Measurements from ENCODE around the gene MACROD2.
A peak's percentile ranks its signal among the peaks of the same experiment; 100 is the strongest.

The MACROD2 gene

GRCh38 chr20:14947946-14948345 is 952.6 kb downstream of the MACROD2 start:
- no peak for DNase-seq (ENCODE audit: extremely low read depth, insufficient read length)
- H3K36me3 ChIP-seq (ENCODE audit: control insufficient read depth, insufficient read depth, low read length) = no peaks in the 10 kb centered on the region
- no peaks in the 10 kb centered on the region for H3K27me3 ChIP-seq (replicated peaks; ENCODE audit: control insufficient read depth, insufficient read depth, low read length)
- H3K4me3 ChIP-seq (replicated peaks; ENCODE audit: low read depth, low read length) = no peak overlapping the region
- no peak for TF ChIP-seq CTCF (IDR thresholded peaks at IDR 0.05; ENCODE audit: insufficient read depth, low read length, poor library complexity, severe bottlenecking)

GRCh38 chr20:14948416-14948815 is 953.1 kb downstream of the MACROD2 start:
- no peaks in the 10 kb centered on the region for H3K27me3 ChIP-seq (replicated peaks; ENCODE audit: control insufficient read depth, insufficient read depth, low read length)
- no peak for DNase-seq (ENCODE audit: extremely low read depth, insufficient read length)
- H3K36me3 ChIP-seq (ENCODE audit: control insufficient read depth, insufficient read depth, low read length) = no peaks in the 10 kb centered on the region
- no peak overlapping the region for H3K4me3 ChIP-seq (replicated peaks; ENCODE audit: low read depth, low read length)
- peak; percentile 36 for TF ChIP-seq CTCF (IDR thresholded peaks at IDR 0.05; ENCODE audit: insufficient read depth, low read length, poor library complexity, severe bottlenecking)

- no peak overlapping the region for H3K4me3 ChIP-seq (replicated peaks; ENCODE audit: low read depth, low read length)
- DNase-seq (ENCODE audit: extremely low read depth, insufficient read length) = no peak
- no peak for TF ChIP-seq CTCF (IDR thresholded peaks at IDR 0.05; ENCODE audit: insufficient read depth, low read length, poor library complexity, severe bottlenecking)
- H3K27me3 ChIP-seq (replicated peaks; ENCODE audit: control insufficient read depth, insufficient read depth, low read length) = no peaks in the 10 kb centered on the region
- H3K36me3 ChIP-seq (ENCODE audit: control insufficient read depth, insufficient read depth, low read length) = no peaks in the 10 kb centered on the region
These were observed 955.3 kb downstream of the MACROD2 start for GRCh38 chr20:14950633-14951032.

- DNase-seq (ENCODE audit: extremely low read depth, insufficient read length) = peak; percentile 10
- Histone ChIP-seq H3K27me3 (replicated peaks; ENCODE audit: control insufficient read depth, insufficient read depth, low read length) (no peaks in the 10 kb centered on the region), H3K4me3 (replicated peaks; ENCODE audit: low read depth, low read length) (no peak overlapping the region), H3K36me3 (ENCODE audit: control insufficient read depth, insufficient read depth, low read length) (no peaks in the 10 kb centered on the region)
- TF ChIP-seq CTCF (IDR thresholded peaks at IDR 0.05; ENCODE audit: insufficient read depth, low read length, poor library complexity, severe bottlenecking) = no peak
These were observed 955.8 kb downstream of the MACROD2 start for GRCh38 chr20:14951105-14951504.

- H3K36me3 ChIP-seq (ENCODE audit: control insufficient read depth, insufficient read depth, low read length) = no peaks in the 10 kb centered on the region
- no peak for TF ChIP-seq CTCF (IDR thresholded peaks at IDR 0.05; ENCODE audit: insufficient read depth, low read length, poor library complexity, severe bottlenecking)
- no peak for DNase-seq (ENCODE audit: extremely low read depth, insufficient read length)
- H3K4me3 ChIP-seq (replicated peaks; ENCODE audit: low read depth, low read length) = no peak overlapping the region
- H3K27me3 ChIP-seq (replicated peaks; ENCODE audit: control insufficient read depth, insufficient read depth, low read length) = no peaks in the 10 kb centered on the region
These were observed 956.5 kb downstream of the MACROD2 start for GRCh38 chr20:14951707-14952418.

GRCh38 chr20:14953736-14954135 is 958.4 kb downstream of the MACROD2 start:
- no peak for TF ChIP-seq CTCF (IDR thresholded peaks at IDR 0.05; ENCODE audit: insufficient read depth, low read length, poor library complexity, severe bottlenecking)
- Histone ChIP-seq H3K4me3 (replicated peaks; ENCODE audit: low read depth, low read length) (no peak overlapping the region), H3K36me3 (ENCODE audit: control insufficient read depth, insufficient read depth, low read length) (no peaks in the 10 kb centered on the region), H3K27me3 (replicated peaks; ENCODE audit: control insufficient read depth, insufficient read depth, low read length) (no peaks in the 10 kb centered on the region)
- no peak for DNase-seq (ENCODE audit: extremely low read depth, insufficient read length)

Data from GM06990 (cell line).